ENCODE measurements around the gene ZNF598.

DNA sequence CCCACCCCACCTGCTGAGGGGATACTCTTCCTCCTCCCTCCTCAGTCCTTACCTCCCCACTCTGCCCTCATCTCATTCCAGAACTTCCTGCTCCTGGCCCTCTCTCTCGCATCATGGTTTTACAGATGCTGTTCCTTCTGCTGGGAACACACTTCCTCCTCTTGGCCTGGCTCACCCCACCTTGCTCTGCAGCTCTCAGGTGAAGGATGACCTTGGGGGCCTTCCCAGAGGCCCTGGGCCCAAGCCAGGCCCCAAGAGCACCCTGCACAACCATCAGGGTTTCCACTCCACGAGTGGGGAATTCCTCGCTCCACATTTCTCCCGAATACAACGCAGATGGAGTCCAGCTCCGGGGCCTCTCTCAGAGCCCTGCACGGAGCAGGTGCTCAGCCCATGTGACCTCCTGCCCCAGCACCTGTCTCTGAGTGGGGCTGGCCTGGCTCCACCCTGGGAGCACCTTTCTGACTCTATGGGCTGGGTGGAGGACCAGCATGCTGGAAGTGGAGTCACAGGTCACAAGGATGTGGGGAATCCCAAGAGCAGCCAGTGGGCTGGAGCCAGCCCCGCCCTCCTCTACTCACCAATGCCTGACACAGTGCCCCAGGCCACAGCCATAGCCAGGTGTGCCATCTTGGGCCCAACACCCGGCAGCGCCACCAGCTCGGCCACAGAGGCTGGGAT, 33.5 kb upstream of the ZNF598 start:
- no peak for TF ChIP-seq EZH2 (IDR thresholded peaks at IDR 0.05; ENCODE audit: borderline replicate concordance, low read length)
- TF ChIP-seq, protein P1, sequence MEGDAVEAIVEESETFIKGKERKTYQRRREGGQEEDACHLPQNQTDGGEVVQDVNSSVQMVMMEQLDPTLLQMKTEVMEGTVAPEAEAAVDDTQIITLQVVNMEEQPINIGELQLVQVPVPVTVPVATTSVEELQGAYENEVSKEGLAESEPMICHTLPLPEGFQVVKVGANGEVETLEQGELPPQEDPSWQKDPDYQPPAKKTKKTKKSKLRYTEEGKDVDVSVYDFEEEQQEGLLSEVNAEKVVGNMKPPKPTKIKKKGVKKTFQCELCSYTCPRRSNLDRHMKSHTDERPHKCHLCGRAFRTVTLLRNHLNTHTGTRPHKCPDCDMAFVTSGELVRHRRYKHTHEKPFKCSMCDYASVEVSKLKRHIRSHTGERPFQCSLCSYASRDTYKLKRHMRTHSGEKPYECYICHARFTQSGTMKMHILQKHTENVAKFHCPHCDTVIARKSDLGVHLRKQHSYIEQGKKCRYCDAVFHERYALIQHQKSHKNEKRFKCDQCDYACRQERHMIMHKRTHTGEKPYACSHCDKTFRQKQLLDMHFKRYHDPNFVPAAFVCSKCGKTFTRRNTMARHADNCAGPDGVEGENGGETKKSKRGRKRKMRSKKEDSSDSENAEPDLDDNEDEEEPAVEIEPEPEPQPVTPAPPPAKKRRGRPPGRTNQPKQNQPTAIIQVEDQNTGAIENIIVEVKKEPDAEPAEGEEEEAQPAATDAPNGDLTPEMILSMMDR (conservative IDR thresholded peaks at IDR 0.05 in 1 of 2, IDR thresholded peaks at IDR 0.05 in 1 of 2; ENCODE audit: extremely low read depth in 1 of 2, insufficient read depth in 1 of 2, low read depth in 1 of 2, low read length in 2 of 2), result no peak

Data from mammary epithelial cell (primary cell).